ENCODE data around the gene PMM2.

DNA sequence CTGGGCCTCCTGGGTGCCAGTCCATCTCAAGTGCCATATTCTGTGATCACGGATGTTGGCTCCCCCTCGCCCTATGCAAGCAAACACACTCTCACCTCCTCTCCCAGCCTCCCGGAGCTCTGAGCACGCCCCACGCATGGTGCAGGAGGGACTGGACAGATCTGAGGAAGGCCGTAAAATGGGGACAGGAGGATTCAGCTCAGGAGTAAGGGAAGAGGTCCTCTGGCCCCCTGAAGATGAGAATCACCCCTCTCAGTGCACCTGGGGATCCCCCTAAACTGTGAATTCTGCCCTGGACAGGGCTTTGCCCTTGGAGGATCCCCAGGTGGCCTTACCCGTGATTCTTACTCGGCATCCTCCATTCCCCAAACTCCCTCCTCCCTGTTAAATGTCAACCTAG, 15.8 kb upstream of the PMM2 start:
- TF ChIP-seq, protein P1, sequence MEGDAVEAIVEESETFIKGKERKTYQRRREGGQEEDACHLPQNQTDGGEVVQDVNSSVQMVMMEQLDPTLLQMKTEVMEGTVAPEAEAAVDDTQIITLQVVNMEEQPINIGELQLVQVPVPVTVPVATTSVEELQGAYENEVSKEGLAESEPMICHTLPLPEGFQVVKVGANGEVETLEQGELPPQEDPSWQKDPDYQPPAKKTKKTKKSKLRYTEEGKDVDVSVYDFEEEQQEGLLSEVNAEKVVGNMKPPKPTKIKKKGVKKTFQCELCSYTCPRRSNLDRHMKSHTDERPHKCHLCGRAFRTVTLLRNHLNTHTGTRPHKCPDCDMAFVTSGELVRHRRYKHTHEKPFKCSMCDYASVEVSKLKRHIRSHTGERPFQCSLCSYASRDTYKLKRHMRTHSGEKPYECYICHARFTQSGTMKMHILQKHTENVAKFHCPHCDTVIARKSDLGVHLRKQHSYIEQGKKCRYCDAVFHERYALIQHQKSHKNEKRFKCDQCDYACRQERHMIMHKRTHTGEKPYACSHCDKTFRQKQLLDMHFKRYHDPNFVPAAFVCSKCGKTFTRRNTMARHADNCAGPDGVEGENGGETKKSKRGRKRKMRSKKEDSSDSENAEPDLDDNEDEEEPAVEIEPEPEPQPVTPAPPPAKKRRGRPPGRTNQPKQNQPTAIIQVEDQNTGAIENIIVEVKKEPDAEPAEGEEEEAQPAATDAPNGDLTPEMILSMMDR (IDR thresholded peaks at IDR 0.05 in 4 of 5, conservative IDR thresholded peaks at IDR 0.05 in 1 of 5) = no peak
- no peak for TF ChIP-seq POLR2A (IDR thresholded peaks at IDR 0.05)

All from gastrocnemius medialis (tissue), 4 donors.